ENCODE measurements around the gene ST3GAL4. TPM values are rescaled to one million over a fixed set of nuclear protein-coding genes. Genes with fewer than 3 reads are reported as not detected.

Gene ST3GAL4
- total RNA-seq, 2 experiments from 2014 or later = 1.6 TPM

DNA sequence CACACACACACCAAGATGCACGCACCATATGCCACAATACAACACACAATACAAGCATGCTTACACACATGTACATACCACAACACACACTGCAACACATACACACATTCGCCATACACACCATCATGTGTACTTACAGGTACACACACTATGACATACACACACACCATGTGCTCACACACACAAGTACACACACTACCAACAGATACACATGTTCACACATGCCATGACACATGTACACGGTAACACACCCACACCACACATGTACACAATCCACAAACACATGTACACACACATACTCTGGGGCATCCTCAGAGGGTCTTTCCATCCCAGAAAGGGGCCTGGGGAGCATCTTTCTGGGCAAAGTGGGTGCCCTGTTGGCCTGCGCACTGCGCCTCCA lies 82.2 kb downstream of the ST3GAL4 start:
- CTCF ChIA-PET = no interaction called here
- intact Hi-C loops (cut with DNase I, micrococcal nuclease) = loop anchor here in 1 of 2 experiments (10.0 kb wide), 1 partner anchor 437 kb away; no protein-coding TSS in a partner anchor

DNA sequence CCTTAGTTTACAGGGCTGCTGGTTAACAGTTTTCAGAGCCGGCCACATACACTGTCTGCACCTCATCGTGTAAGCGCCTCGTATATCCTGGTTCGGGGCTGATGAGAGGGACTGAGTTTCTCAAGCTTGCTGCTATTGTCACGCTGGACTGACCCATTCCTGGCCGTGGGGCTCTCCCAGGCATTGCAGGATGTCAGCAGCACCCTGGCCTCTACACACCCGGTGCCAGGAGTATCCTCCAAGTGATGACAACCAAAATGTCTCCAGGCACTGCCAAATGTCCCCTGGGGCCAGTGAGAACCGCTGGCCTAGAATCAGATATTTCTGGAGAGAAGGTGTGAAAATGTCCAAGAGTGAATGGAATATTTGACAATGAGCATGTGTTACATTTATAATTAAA lies 82.8 kb downstream of the ST3GAL4 start:
- Mint-ChIP-seq H3K36me3 (ENCODE audit: low read depth) (no peaks in the 10 kb centered on the region), H3K4me3 (no peak overlapping the region), H3K27me3 (peaks cover 6% of the 10 kb centered on the region), H3K4me1 (ENCODE audit: low read depth) (peaks cover 6% of the 10 kb centered on the region), H3K27ac (no peak overlapping the region), H3K9me3 (no peaks in the 10 kb centered on the region)
- ChIA-PET POLR2A (no interaction called here), CTCF (no interaction called here)
- no peak overlapping the region for H3K27ac ChIP-seq (ENCODE audit: low read depth in 1 of 2, low read length in 2 of 2)
- DNase-seq (no peak), ATAC-seq (ENCODE audit: poor library complexity) (no peak)
- no peak for TF ChIP-seq CTCF (IDR thresholded peaks at IDR 0.05)
- peaks cover 6% of the 10 kb centered on the region for H3K4me1 ChIP-seq (ENCODE audit: insufficient read depth, low read length)
- H3K36me3 ChIP-seq (ENCODE audit: insufficient read depth, low read length) = no peaks in the 10 kb centered on the region
- H3K27me3 ChIP-seq (ENCODE audit: control insufficient read depth in 1 of 2, insufficient read depth in 2 of 2, low read length in 2 of 2) = peaks cover 0 to 7% of the 10 kb centered on the region in 2 experiments
- H3K4me3 ChIP-seq (ENCODE audit: low read length) = no peak overlapping the region
- no peaks in the 10 kb centered on the region for H3K9me3 ChIP-seq (ENCODE audit: control insufficient read depth in 1 of 2, insufficient read depth in 1 of 2, low read length in 2 of 2)
- intact Hi-C loops (cut with DNase I, micrococcal nuclease) = loop anchor here in 1 of 2 experiments (10.0 kb wide), 1 partner anchor 437 kb away; no protein-coding TSS in a partner anchor

More for the DNA sequence above, 82.2 kb downstream of the ST3GAL4 start:
- H3K27ac Mint-ChIP-seq = no peak overlapping the region
- H3K4me3 ChIP-seq (ENCODE audit: low read length) = no peak overlapping the region
- no peak for ATAC-seq (ENCODE audit: poor library complexity)
- H3K9me3 Mint-ChIP-seq = no peaks in the 10 kb centered on the region
- H3K4me1 Mint-ChIP-seq (ENCODE audit: low read depth) = peaks cover 6% of the 10 kb centered on the region
- no peak overlapping the region for H3K27ac ChIP-seq (ENCODE audit: low read depth in 1 of 2, low read length in 2 of 2)
- H3K36me3 Mint-ChIP-seq (ENCODE audit: low read depth) = no peaks in the 10 kb centered on the region
- DNase-seq = no peak
- no peaks in the 10 kb centered on the region for H3K36me3 ChIP-seq (ENCODE audit: insufficient read depth, low read length)
- H3K27me3 Mint-ChIP-seq = peaks cover 6% of the 10 kb centered on the region
- H3K9me3 ChIP-seq (ENCODE audit: control insufficient read depth in 1 of 2, insufficient read depth in 1 of 2, low read length in 2 of 2) = no peaks in the 10 kb centered on the region
- POLR2A ChIA-PET = no interaction called here
- peaks cover 6% of the 10 kb centered on the region for H3K4me1 ChIP-seq (ENCODE audit: insufficient read depth, low read length)
- no peak overlapping the region for H3K4me3 Mint-ChIP-seq
- TF ChIP-seq CTCF (IDR thresholded peaks at IDR 0.05) = no peak
- peaks cover 0 to 7% of the 10 kb centered on the region in 2 experiments for H3K27me3 ChIP-seq (ENCODE audit: control insufficient read depth in 1 of 2, insufficient read depth in 2 of 2, low read length in 2 of 2)

- TF ChIP-seq CTCF (IDR thresholded peaks at IDR 0.05) = no peak
- ATAC-seq (ENCODE audit: poor library complexity) = no peak
- Mint-ChIP-seq H3K36me3 (ENCODE audit: low read depth) (no peaks in the 10 kb centered on the region), H3K4me3 (no peak overlapping the region), H3K4me1 (ENCODE audit: low read depth) (peaks cover 6% of the 10 kb centered on the region), H3K27me3 (peaks cover 6% of the 10 kb centered on the region), H3K9me3 (no peaks in the 10 kb centered on the region), H3K27ac (no peak overlapping the region)
- POLR2A ChIA-PET = no interaction called here
- Histone ChIP-seq H3K4me3 (ENCODE audit: low read length) (no peak overlapping the region), H3K27ac (ENCODE audit: low read depth in 1 of 2, low read length in 2 of 2) (no peak overlapping the region), H3K27me3 (ENCODE audit: control insufficient read depth in 1 of 2, insufficient read depth in 2 of 2, low read length in 2 of 2) (peaks cover 0 to 7% of the 10 kb centered on the region in 2 experiments), H3K4me1 (ENCODE audit: insufficient read depth, low read length) (peaks cover 6% of the 10 kb centered on the region), H3K9me3 (ENCODE audit: control insufficient read depth in 1 of 2, insufficient read depth in 1 of 2, low read length in 2 of 2) (no peaks in the 10 kb centered on the region), H3K36me3 (ENCODE audit: insufficient read depth, low read length) (no peaks in the 10 kb centered on the region)
- intact Hi-C loops (cut with DNase I, micrococcal nuclease) = loop anchor here in 1 of 2 experiments (10.0 kb wide), 1 partner anchor 436 kb away; no protein-coding TSS in a partner anchor
- CTCF ChIA-PET = no interaction called here
- DNase-seq = no peak
These were observed 83.2 kb downstream of the ST3GAL4 start for GRCh38 chr11:126438691-126439090.
